SIG-M5 treated with dmso at 0.1 percent for 504 hours (cell line): ENCODE results near the gene GMDS.

Experiments
- DNase-seq: peaks from one replicate; lab custom pipeline; 2025; ENCODE audit not compliant: unreplicated experiment; lab: John Stamatoyannopoulos, UW

The GMDS gene

GRCh38 chr6:2242311-2242710 is 3.1 kb downstream of the GMDS start:
- DNase-seq: no peak

- no peak for DNase-seq
These were observed 4.4 kb downstream of the GMDS start for GRCh38 chr6:2240961-2241360.

- DNase-seq: no peak
These were observed 8.4 kb downstream of the GMDS start for GRCh38 chr6:2237001-2237400.

- DNase-seq: no peak
These were observed 9.5 kb downstream of the GMDS start for GRCh38 chr6:2235777-2236495.

- no peak for DNase-seq
These were observed 13.0 kb downstream of the GMDS start for GRCh38 chr6:2232445-2232844.

- DNase-seq: no peak
These were observed 14.0 kb downstream of the GMDS start for GRCh38 chr6:2231438-2231837.

- DNase-seq: no peak
These were observed 14.6 kb downstream of the GMDS start for GRCh38 chr6:2230659-2231277.

- DNase-seq: no peak
These were observed 15.7 kb downstream of the GMDS start for GRCh38 chr6:2229742-2230141.

GRCh38 chr6:2229039-2229438 is 16.4 kb downstream of the GMDS start:
- DNase-seq: no peak

- no peak for DNase-seq
These were observed 17.0 kb downstream of the GMDS start for GRCh38 chr6:2228392-2228791.

GRCh38 chr6:2226775-2227174 is 18.6 kb downstream of the GMDS start:
- DNase-seq: no peak

GRCh38 chr6:2225422-2226392 is 19.7 kb downstream of the GMDS start:
- no peak for DNase-seq

- no peak for DNase-seq
These were observed 20.5 kb downstream of the GMDS start for GRCh38 chr6:2224847-2225382.

- no peak for DNase-seq
These were observed 23.0 kb downstream of the GMDS start for GRCh38 chr6:2222275-2222842.

- DNase-seq: no peak
These were observed 23.6 kb downstream of the GMDS start for GRCh38 chr6:2221726-2222274.

GRCh38 chr6:2220154-2220553 is 25.3 kb downstream of the GMDS start:
- DNase-seq: no peak

- no peak for DNase-seq
These were observed 26.5 kb downstream of the GMDS start for GRCh38 chr6:2218866-2219265.

GRCh38 chr6:2216794-2217383 is 28.5 kb downstream of the GMDS start:
- DNase-seq: no peak

GRCh38 chr6:2215342-2215741 is 30.1 kb downstream of the GMDS start:
- DNase-seq: no peak

GRCh38 chr6:2213086-2213485 is 32.3 kb downstream of the GMDS start:
- no peak for DNase-seq
